ENCODE measurements around the gene APH1A. TPM values are rescaled to one million over a fixed set of nuclear protein-coding genes. Genes with fewer than 3 reads are reported as not detected.
"Not testable (repeated sequence)": the region's sequence is repeated elsewhere in the genome, so short reads cannot be mapped to it uniquely, and the experiment has no call there.

The APH1A gene
- total RNA-seq, 4 donors from 2014 or later: 33.2 to 96.7 (median 68.8) TPM

DNA sequence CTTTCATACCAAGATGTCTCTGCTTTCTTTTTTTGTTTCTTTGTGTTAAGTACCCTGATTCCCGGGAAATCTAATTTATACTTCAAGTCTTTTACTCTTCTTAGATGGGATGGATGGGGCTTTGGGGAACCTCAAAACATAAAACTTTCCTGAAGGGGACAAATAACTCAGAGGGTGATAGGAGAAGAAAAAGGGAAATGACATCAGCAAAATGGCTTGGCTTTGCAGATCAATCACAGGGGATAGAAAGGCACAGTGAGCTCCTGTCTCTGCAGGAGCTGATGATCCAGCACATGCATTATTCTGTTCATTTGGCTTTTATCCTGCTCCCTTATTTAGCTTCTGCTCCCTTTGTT is 12.6 kb downstream of the APH1A start:
- TF ChIP-seq, protein P1, sequence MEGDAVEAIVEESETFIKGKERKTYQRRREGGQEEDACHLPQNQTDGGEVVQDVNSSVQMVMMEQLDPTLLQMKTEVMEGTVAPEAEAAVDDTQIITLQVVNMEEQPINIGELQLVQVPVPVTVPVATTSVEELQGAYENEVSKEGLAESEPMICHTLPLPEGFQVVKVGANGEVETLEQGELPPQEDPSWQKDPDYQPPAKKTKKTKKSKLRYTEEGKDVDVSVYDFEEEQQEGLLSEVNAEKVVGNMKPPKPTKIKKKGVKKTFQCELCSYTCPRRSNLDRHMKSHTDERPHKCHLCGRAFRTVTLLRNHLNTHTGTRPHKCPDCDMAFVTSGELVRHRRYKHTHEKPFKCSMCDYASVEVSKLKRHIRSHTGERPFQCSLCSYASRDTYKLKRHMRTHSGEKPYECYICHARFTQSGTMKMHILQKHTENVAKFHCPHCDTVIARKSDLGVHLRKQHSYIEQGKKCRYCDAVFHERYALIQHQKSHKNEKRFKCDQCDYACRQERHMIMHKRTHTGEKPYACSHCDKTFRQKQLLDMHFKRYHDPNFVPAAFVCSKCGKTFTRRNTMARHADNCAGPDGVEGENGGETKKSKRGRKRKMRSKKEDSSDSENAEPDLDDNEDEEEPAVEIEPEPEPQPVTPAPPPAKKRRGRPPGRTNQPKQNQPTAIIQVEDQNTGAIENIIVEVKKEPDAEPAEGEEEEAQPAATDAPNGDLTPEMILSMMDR (IDR thresholded peaks at IDR 0.05): no peak
- TF ChIP-seq POLR2A (IDR thresholded peaks at IDR 0.05): no peak
- peak overlapping the region in 1 of 2 donors; percentile 67 for H3K27ac ChIP-seq
- H3K36me3 ChIP-seq: no peaks in the 10 kb centered on the region
- no peaks in the 10 kb centered on the region for H3K27me3 ChIP-seq
- DNase-seq: no peak
- H3K4me1 ChIP-seq: peaks cover 0 to 8% of the 10 kb centered on the region in 2 donors
- intact Hi-C loops (cut with DNase I; ENCODE audit: low total_unique reads): no loop called here
- no peaks in the 10 kb centered on the region for H3K9me3 ChIP-seq
- peak overlapping the region in 1 of 2 donors; percentile 17 for H3K4me3 ChIP-seq

- no peaks in the 10 kb centered on the region for H3K27me3 ChIP-seq
- H3K36me3 ChIP-seq: no peaks in the 10 kb centered on the region
- intact Hi-C loops (cut with DNase I; ENCODE audit: low total_unique reads): no loop called here
- TF ChIP-seq, protein P1 (IDR thresholded peaks at IDR 0.05): no peak
- no peak for TF ChIP-seq POLR2A (IDR thresholded peaks at IDR 0.05)
- H3K27ac ChIP-seq: no peak overlapping the region
- no peaks in the 10 kb centered on the region for H3K9me3 ChIP-seq
- H3K4me1 ChIP-seq: no peaks in the 10 kb centered on the region
- DNase-seq: no peak
- H3K4me3 ChIP-seq: no peak overlapping the region
These were observed 18.9 kb downstream of the APH1A start for GRCh38 chr1:150249936-150250335.

DNA sequence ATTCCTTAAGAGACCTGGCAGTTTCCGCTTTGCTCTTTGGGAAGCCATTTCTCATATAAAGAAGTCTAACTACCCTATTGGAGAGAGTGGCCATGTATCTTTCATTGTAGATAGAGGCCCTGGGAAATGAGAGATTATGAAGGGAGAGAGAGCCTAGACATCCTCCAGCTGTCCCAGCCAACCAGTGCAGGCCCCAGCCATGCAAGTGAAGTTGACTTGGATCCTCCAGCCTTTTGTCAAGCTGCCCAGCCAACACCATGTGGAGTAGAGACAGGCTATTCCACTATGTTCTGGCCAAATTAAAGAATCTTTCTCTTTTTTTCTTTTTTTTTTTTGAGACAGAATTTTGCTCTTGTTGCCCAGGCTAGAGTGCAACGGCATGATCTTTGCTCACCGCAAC is 25.8 kb downstream of the APH1A start:
- Histone ChIP-seq H3K27me3 (no peaks in the 10 kb centered on the region), H3K4me3 (no peak overlapping the region), H3K36me3 (no peaks in the 10 kb centered on the region), H3K27ac (no peak overlapping the region), H3K4me1 (no peaks in the 10 kb centered on the region), H3K9me3 (no peaks in the 10 kb centered on the region)
- intact Hi-C loops (cut with DNase I; ENCODE audit: low total_unique reads): no loop called here
- no peak for DNase-seq
- TF ChIP-seq POLR2A (IDR thresholded peaks at IDR 0.05): no peak
- TF ChIP-seq, protein P1 (IDR thresholded peaks at IDR 0.05): no peak

DNA sequence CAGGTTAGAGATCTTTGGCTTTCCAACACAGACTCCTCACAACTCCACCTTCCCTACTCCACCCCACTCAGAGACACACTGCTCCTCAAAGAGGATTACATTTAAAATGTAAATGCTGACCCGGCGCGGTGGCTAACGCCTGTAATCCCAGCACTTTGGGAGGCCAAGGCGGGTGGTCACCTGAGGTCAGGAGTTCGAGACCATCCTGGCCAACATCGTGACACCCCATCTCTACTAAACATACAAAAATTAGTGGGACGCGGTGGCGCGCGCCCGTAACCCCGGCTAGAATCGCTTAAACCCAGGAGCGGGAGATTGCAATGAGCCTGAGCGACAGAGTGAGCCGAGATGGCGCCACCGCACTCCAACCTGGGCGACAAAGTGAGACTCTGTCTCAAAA is 31.1 kb downstream of the APH1A start:
- Histone ChIP-seq H3K27ac (no peak overlapping the region), H3K36me3 (no peaks in the 10 kb centered on the region), H3K4me1 (peaks cover 0 to 6% of the 10 kb centered on the region in 2 donors), H3K9me3 (no peaks in the 10 kb centered on the region), H3K4me3 (no peak overlapping the region), H3K27me3 (no peaks in the 10 kb centered on the region)
- intact Hi-C loops (cut with DNase I; ENCODE audit: low total_unique reads): no loop called here
- TF ChIP-seq, protein P1 (IDR thresholded peaks at IDR 0.05): no peak
- DNase-seq: no peak

DNA sequence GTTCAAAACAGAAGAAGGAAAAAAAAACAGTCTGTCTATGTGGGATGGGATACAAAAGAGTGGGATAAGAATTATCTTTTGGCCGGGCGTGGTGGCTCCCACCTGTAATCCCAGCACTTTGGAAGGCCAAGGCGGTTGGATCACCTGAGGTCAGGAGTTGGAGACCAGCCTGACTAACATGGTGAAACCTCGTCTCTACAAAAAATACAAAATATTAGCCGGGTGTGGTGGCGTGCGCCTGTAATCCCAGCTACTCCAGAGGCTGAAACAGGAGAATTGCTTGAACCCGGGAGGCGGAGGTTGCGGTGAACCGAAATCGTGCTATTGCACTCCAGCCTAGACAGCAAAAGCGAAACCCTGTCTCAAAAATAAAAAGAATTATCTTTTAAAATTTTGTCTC is 31.6 kb downstream of the APH1A start:
- intact Hi-C loops (cut with DNase I; ENCODE audit: low total_unique reads); H3K27me3 ChIP-seq; H3K36me3 ChIP-seq; H3K4me1 ChIP-seq; H3K27ac ChIP-seq; H3K4me3 ChIP-seq; H3K9me3 ChIP-seq; DNase-seq: not testable (repeated sequence)

GRCh38 chr1:150236614-150237100 is 32.2 kb downstream of the APH1A start:
- no peak for DNase-seq
- peaks cover 0 to 6% of the 10 kb centered on the region in 2 donors for H3K4me1 ChIP-seq
- TF ChIP-seq POLR2A (IDR thresholded peaks at IDR 0.05): no peak
- TF ChIP-seq, protein P1 (IDR thresholded peaks at IDR 0.05): no peak
- peak overlapping the region; percentile 58 to 94 for H3K4me3 ChIP-seq
- peak overlapping the region; percentile 68 to 100 for H3K27ac ChIP-seq
- H3K9me3 ChIP-seq: no peaks in the 10 kb centered on the region
- intact Hi-C loops (cut with DNase I; ENCODE audit: low total_unique reads): no loop called here
- H3K36me3 ChIP-seq: no peaks in the 10 kb centered on the region
- H3K27me3 ChIP-seq: no peaks in the 10 kb centered on the region

All from uterus (tissue), 4 donors.